H9 (cell line): Measurements from ENCODE around the gene CABCOCO1. TPM values are rescaled to one million over a fixed set of nuclear protein-coding genes. Genes with fewer than 3 reads are reported as not detected.
"Not testable (repeated sequence)": the region's sequence is repeated elsewhere in the genome, so short reads cannot be mapped to it uniquely, and the experiment has no call there.

Experiments
- DNase-seq: peaks from one replicate; pipeline ENCODE4 v3.0.0-alpha.2; 2017
- H2AFZ ChIP-seq: one replicate; pipeline ENCODE4 v1.6.1; 2013; ENCODE audit warnings: mild to moderate bottlenecking, low read length, control low read depth, moderate library complexity
- H2AK5ac ChIP-seq: 2 replicates; pipeline ENCODE4 v1.6.1; 2013; ENCODE audit warnings: low read length, control low read depth, mixed read lengths; ENCODE audit not compliant: insufficient read length
- H2BK120ac ChIP-seq: one replicate; pipeline ENCODE4 v1.6.1; 2013; ENCODE audit warnings: low read depth, mild to moderate bottlenecking, low read length, control low read depth, inconsistent platforms; ENCODE audit not compliant: poor library complexity, severe bottlenecking
- H2BK12ac ChIP-seq: 2 replicates; pipeline ENCODE4 v1.6.1; 2013; ENCODE audit warnings: low read length, control low read depth, mixed read lengths, low read depth; ENCODE audit not compliant: insufficient read length
- H2BK15ac ChIP-seq: 2 replicates; pipeline ENCODE4 v1.6.1; 2013; ENCODE audit warnings: low read depth, low read length, control low read depth
- H2BK20ac ChIP-seq: one replicate; pipeline ENCODE4 v1.6.1; 2013; ENCODE audit warnings: low read depth, mild to moderate bottlenecking, low read length, control low read depth, inconsistent platforms; ENCODE audit not compliant: poor library complexity, severe bottlenecking
- H2BK5ac ChIP-seq: 2 replicates; pipeline ENCODE4 v1.6.1; 2013; ENCODE audit warnings: low read length, control low read depth, mixed read lengths; ENCODE audit not compliant: insufficient read length
- H3K14ac ChIP-seq: 2 replicates; pipeline ENCODE4 v1.6.1; 2013; ENCODE audit warnings: low read length, control low read depth; ENCODE audit not compliant: insufficient read depth
- H3K18ac ChIP-seq: 2 replicates; pipeline ENCODE4 v1.6.1; 2013; ENCODE audit warnings: low read depth, mild to moderate bottlenecking, mixed read lengths, low read length, control low read depth; ENCODE audit not compliant: insufficient read length
- H3K23ac ChIP-seq: 2 replicates; pipeline ENCODE4 v1.6.1; 2013; ENCODE audit warnings: low read length, control low read depth, mixed read lengths, low read depth; ENCODE audit not compliant: insufficient read length
- H3K23me2 ChIP-seq: 2 replicates; pipeline ENCODE4 v1.6.1; 2013; ENCODE audit warnings: low read depth, mild to moderate bottlenecking, mixed read lengths, low read length, control low read depth; ENCODE audit not compliant: insufficient read length, poor library complexity, severe bottlenecking
- H3K27ac ChIP-seq: 2 replicates; pipeline ENCODE4 v1.5.1; 2013; ENCODE audit warnings: low read length, control low read depth, mixed read lengths, low read depth; ENCODE audit not compliant: insufficient read length
- H3K27me3 ChIP-seq: 2 replicates; pipeline ENCODE4 v1.6.1; 2013; ENCODE audit warnings: low read length, control low read depth, inconsistent platforms; ENCODE audit not compliant: insufficient read depth
- H3K4ac ChIP-seq: 2 replicates; pipeline ENCODE4 v1.6.1; 2013; ENCODE audit warnings: low read depth, mild to moderate bottlenecking, control low read depth, inconsistent platforms, low read length, moderate library complexity
- H3K4me1 ChIP-seq: 2 replicates; pipeline ENCODE4 v1.6.1; 2013; ENCODE audit warnings: low read length, control low read depth, inconsistent platforms; ENCODE audit not compliant: insufficient read depth
- H3K4me2 ChIP-seq: 2 replicates; pipeline ENCODE4 v1.6.1; 2013; ENCODE audit warnings: low read length, control low read depth, mixed read lengths; ENCODE audit not compliant: insufficient read length, insufficient read depth
- H3K56ac ChIP-seq: 2 replicates; pipeline ENCODE4 v1.6.1; 2013; ENCODE audit warnings: low read depth, mild to moderate bottlenecking, mixed read lengths, low read length, control low read depth; ENCODE audit not compliant: insufficient read length
- H3K79me1 ChIP-seq: 2 replicates; pipeline ENCODE4 v1.6.1; 2013; ENCODE audit warnings: low read depth, mild to moderate bottlenecking, moderate library complexity, low read length, control low read depth, inconsistent platforms; ENCODE audit not compliant: insufficient read depth, poor library complexity, severe bottlenecking
- H3K79me2 ChIP-seq: 2 replicates; pipeline ENCODE4 v1.6.1; 2013; ENCODE audit warnings: low read length, control low read depth, inconsistent platforms; ENCODE audit not compliant: insufficient read depth
- H3K9ac ChIP-seq: 2 replicates; pipeline ENCODE4 v1.6.1; 2013; ENCODE audit warnings: low read length, control low read depth, mixed read lengths; ENCODE audit not compliant: insufficient read length; ENCODE audit errors: extremely low read depth
- H3K9me3 ChIP-seq: one replicate; pipeline ENCODE4 v1.6.1; 2013; ENCODE audit warnings: low read depth, low read length, inconsistent platforms; ENCODE audit not compliant: control insufficient read depth
- H3T11ph ChIP-seq: one replicate; pipeline ENCODE4 v1.6.1; 2013; ENCODE audit warnings: mild to moderate bottlenecking, low read length, control low read depth, inconsistent platforms
- H4K20me1 ChIP-seq: one replicate; pipeline ENCODE4 v1.6.1; 2013; ENCODE audit not compliant: control insufficient read depth, insufficient read length, insufficient read depth
- H4K5ac ChIP-seq: 2 replicates; pipeline ENCODE4 v1.6.1; 2013; ENCODE audit warnings: low read depth, mild to moderate bottlenecking, mixed read lengths, low read length, control low read depth; ENCODE audit not compliant: insufficient read length
- H4K8ac ChIP-seq: replicated peaks from 2 replicates; pipeline ENCODE4 v1.6.1; 2013; ENCODE audit warnings: low read length, control low read depth, mixed read lengths, low read depth; ENCODE audit not compliant: insufficient read length
- H4K91ac ChIP-seq: 2 replicates; pipeline ENCODE4 v1.6.1; 2013; ENCODE audit warnings: low read depth, mild to moderate bottlenecking, moderate library complexity, mixed read lengths, low read length, control low read depth; ENCODE audit not compliant: insufficient read length
- H3K27ac Mint-ChIP-seq, 3 experiments: 2 replicates in 2 of 3; 3 replicates in 1 of 3; pipeline ENCODE4 v1.8.0; 2020 to 2021; ENCODE audit warnings: mixed read lengths in 3 of 3, mild to moderate bottlenecking in 1 of 3, moderate library complexity in 1 of 3
- H3K27me3 Mint-ChIP-seq: 2 replicates; pipeline ENCODE4 v1.8.0; 2021; ENCODE audit warnings: low read depth, mild to moderate bottlenecking, moderate library complexity, mixed read lengths
- H3K36me3 Mint-ChIP-seq, 3 experiments: 2 replicates in 2 of 3; 3 replicates in 1 of 3; pipeline ENCODE4 v1.8.0; 2020 to 2021; ENCODE audit warnings: low read depth in 3 of 3, mixed read lengths in 3 of 3; ENCODE audit not compliant: insufficient read depth in 1 of 3
- H3K4me1 Mint-ChIP-seq, 2 experiments: 2 replicates each; pipeline ENCODE4 v1.8.0; 2020; ENCODE audit warnings: mixed read lengths in 2 of 2
- H3K4me3 Mint-ChIP-seq, 2 experiments: 2 replicates in 1 of 2; 3 replicates in 1 of 2; pipeline ENCODE4 v1.8.0; 2020 to 2021; ENCODE audit warnings: mild to moderate bottlenecking in 2 of 2, mixed read lengths in 2 of 2, moderate library complexity in 1 of 2
- H3K9me3 Mint-ChIP-seq, 2 experiments: 2 replicates in 1 of 2; 3 replicates in 1 of 2; pipeline ENCODE4 v1.8.0; 2020; ENCODE audit warnings: mild to moderate bottlenecking in 2 of 2, mixed read lengths in 2 of 2, moderate library complexity in 1 of 2
- WGBS: extraction: QIAGEN DNeasy Blood & Tissue Kit; methylation state at CpG from one replicate; pipeline ENCODE4 v1.1.7; 2013; ENCODE audit warnings: missing lambda C conversion rate, low lambda C conversion rate, mixed read lengths; ENCODE audit not compliant: insufficient read length; ENCODE audit errors: extremely low coverage; 5-methylcytosine and 5-hydroxymethylcytosine counted together
- total RNA-seq: library from RNA; stranded (reverse); gene quantifications from 2 replicates; pipeline ENCODE4 v1.2.1, GENCODE V29; 2021
- TF ChIP-seq, protein P1 (sequence below): fragments of 200-600 bp; sonication (generic); conservative IDR thresholded peaks from 3 replicates; pipeline ENCODE4 v1.8.0; 2021; ENCODE audit warnings: antibody characterized with exemption, mild to moderate bottlenecking

Gene CABCOCO1
- total RNA-seq, 1 experiment from 2014 or later = not detected

DNA sequence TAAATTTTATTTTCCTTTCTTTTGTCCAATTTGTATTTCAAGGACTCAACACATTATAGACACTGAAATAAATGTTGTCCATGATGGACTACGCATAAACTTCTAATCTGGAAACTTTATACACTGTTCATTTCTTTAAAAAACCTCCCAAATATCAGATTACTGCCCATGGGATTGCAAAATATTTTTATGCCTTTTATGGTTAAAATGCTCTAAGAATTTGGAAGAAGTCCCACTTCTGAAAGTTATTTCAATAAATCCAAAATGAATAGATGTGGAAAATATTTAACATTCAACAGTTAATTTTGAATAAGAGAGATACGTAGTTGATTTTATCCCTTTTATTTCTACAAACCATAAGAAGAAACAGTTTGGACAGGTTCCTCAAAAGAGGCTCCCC, 46.1 kb downstream of the CABCOCO1 start:
- H3K4me1 ChIP-seq = no peaks in the 10 kb centered on the region
- WGBS = no CpG with 5 or more reads among the region's 2 CpGs
- H3K23ac ChIP-seq = no peak overlapping the region
- TF ChIP-seq, protein P1, sequence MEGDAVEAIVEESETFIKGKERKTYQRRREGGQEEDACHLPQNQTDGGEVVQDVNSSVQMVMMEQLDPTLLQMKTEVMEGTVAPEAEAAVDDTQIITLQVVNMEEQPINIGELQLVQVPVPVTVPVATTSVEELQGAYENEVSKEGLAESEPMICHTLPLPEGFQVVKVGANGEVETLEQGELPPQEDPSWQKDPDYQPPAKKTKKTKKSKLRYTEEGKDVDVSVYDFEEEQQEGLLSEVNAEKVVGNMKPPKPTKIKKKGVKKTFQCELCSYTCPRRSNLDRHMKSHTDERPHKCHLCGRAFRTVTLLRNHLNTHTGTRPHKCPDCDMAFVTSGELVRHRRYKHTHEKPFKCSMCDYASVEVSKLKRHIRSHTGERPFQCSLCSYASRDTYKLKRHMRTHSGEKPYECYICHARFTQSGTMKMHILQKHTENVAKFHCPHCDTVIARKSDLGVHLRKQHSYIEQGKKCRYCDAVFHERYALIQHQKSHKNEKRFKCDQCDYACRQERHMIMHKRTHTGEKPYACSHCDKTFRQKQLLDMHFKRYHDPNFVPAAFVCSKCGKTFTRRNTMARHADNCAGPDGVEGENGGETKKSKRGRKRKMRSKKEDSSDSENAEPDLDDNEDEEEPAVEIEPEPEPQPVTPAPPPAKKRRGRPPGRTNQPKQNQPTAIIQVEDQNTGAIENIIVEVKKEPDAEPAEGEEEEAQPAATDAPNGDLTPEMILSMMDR = no peak
- no peak overlapping the region for H3K4me2 ChIP-seq
- no peak overlapping the region for H2BK20ac ChIP-seq
- no peak overlapping the region for H2BK5ac ChIP-seq
- no peak overlapping the region for H2AK5ac ChIP-seq
- H4K5ac ChIP-seq = no peak overlapping the region
- H3K79me2 ChIP-seq = no peaks in the 10 kb centered on the region
- no peaks in the 10 kb centered on the region for H4K20me1 ChIP-seq
- Mint-ChIP-seq H3K4me1 (no peaks in the 10 kb centered on the region), H3K36me3 (no peaks in the 10 kb centered on the region), H3K9me3 (no peaks in the 10 kb centered on the region; a peak in 1 of 5 replicates), H3K27ac (no peak overlapping the region), H3K4me3 (no peak overlapping the region), H3K27me3 (peaks cover 5% of the 10 kb centered on the region)
- no peak overlapping the region for H3K9ac ChIP-seq
- no peak overlapping the region for H3K4ac ChIP-seq
- H3K79me1 ChIP-seq = no peaks in the 10 kb centered on the region
- no peak overlapping the region for H2BK120ac ChIP-seq
- H3K9me3 ChIP-seq = no peaks in the 10 kb centered on the region
- H3K18ac ChIP-seq = no peak overlapping the region
- DNase-seq = no peak
- H3K27me3 ChIP-seq = no peaks in the 10 kb centered on the region
- no peak overlapping the region for H2BK15ac ChIP-seq
- no peak overlapping the region for H2AFZ ChIP-seq
- no peak overlapping the region for H3K14ac ChIP-seq
- no peak overlapping the region for H3K56ac ChIP-seq
- H4K8ac ChIP-seq = no peak overlapping the region
- no peaks in the 10 kb centered on the region for H3K23me2 ChIP-seq
- H2BK12ac ChIP-seq = no peak overlapping the region
- H4K91ac ChIP-seq = no peak overlapping the region
- H3K27ac ChIP-seq = no peak overlapping the region
- H3T11ph ChIP-seq = no peak overlapping the region

DNA sequence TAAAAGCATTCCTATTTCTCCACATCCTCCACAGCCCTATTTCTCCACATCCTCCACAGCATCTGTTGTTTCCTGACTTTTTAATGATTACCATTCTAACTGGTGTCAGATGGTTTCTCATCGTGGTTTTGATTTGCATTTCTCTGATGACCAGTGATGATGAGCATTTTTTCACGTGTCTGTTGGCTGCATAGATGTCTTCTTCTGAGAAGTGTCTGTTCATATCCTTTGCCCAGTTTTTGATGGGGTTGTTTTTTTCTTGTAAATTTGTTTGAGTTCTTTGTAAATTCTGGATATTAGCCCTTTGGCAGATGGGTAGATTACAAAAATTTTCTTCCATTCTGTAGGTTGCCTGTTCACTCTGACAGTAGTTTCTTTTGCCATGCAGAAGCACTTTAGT, 49.4 kb downstream of the CABCOCO1 start:
- H2BK120ac ChIP-seq, H2BK15ac ChIP-seq, H3K79me1 ChIP-seq, H3K4me2 ChIP-seq, H3K56ac ChIP-seq, H4K91ac ChIP-seq, H2BK5ac ChIP-seq, H3K9me3 Mint-ChIP-seq, H3K4ac ChIP-seq, H3K4me1 ChIP-seq, H3K36me3 Mint-ChIP-seq, H3K9me3 ChIP-seq, H4K20me1 ChIP-seq, H3K23me2 ChIP-seq, H3K79me2 ChIP-seq, H3K4me3 Mint-ChIP-seq, H4K5ac ChIP-seq, H3K27ac ChIP-seq, H3K18ac ChIP-seq, DNase-seq, H3T11ph ChIP-seq, H2BK20ac ChIP-seq, H4K8ac ChIP-seq, H2BK12ac ChIP-seq, H3K4me1 Mint-ChIP-seq, H2AFZ ChIP-seq, H3K23ac ChIP-seq, H3K27me3 ChIP-seq, H3K14ac ChIP-seq, H3K27ac Mint-ChIP-seq, H3K27me3 Mint-ChIP-seq, H3K9ac ChIP-seq, H2AK5ac ChIP-seq: not testable (repeated sequence)
- no CpG with 5 or more reads among the region's 2 CpGs for WGBS
